Upper lobe of left lung (tissue), 6 donors: ENCODE measurements around the gene IPO4. TPM values are rescaled to one million over a fixed set of nuclear protein-coding genes. Genes with fewer than 3 reads are reported as not detected.

Source experiments
- ATAC-seq, 2 donors: fragments of 200-7000 bp; cut with Tn5 transposase; one replicate each; pipeline ENCODE4 v1.9.1; 2022; ENCODE audit warnings: mild to moderate bottlenecking in 2 of 2, moderate library complexity in 2 of 2; ENCODE audit not compliant: low FRiP score in 2 of 2
- DNase-seq, 2 donors: peaks; one replicate each; pipeline ENCODE4 v3.0.0-alpha.2; 2019 to 2020
- H3K27ac ChIP-seq, 4 donors: fragments of 200-600 bp; sonication (generic); one replicate each; pipeline ENCODE4 v1.5.1; 2016 to 2019
- H3K27me3 ChIP-seq, 4 donors: fragments of 200-600 bp; sonication (generic); one replicate each; pipeline ENCODE4 v1.5.1; 2017 to 2019
- H3K36me3 ChIP-seq, 4 donors: fragments of 200-600 bp; sonication (generic); one replicate each; pipeline ENCODE4 v1.5.1; 2016 to 2019
- H3K4me1 ChIP-seq, 4 donors: fragments of 200-600 bp; sonication (generic); one replicate each; pipeline ENCODE4 v1.5.1; 2018 to 2019
- H3K4me3 ChIP-seq, 4 donors: fragments of 200-600 bp; sonication (generic); one replicate each; pipeline ENCODE4 v1.5.1; 2017 to 2019; ENCODE audit warnings: mild to moderate bottlenecking in 2 of 4, moderate library complexity in 1 of 4
- H3K9me3 ChIP-seq, 4 donors: fragments of 200-600 bp; sonication (generic); one replicate each; pipeline ENCODE4 v1.5.1; 2018 to 2019
- CTCF ChIP-seq, 6 experiments: fragments of 450-650 bp in 4 of 6; fragments of 200-600 bp in 2 of 6; sonication (generic) in 2 of 6; IDR thresholded peaks; one replicate each; pipeline ENCODE4 v1.5.1; 2016 to 2019; ENCODE audit warnings: antibody characterized with exemption in 6 of 6
- EP300 ChIP-seq, 4 donors: sonication (generic); formaldehyde crosslinking; IDR thresholded peaks; one replicate each; pipeline ENCODE4 v1.5.1; 2017; ENCODE audit warnings: antibody characterized with exemption in 4 of 4, control low read depth in 2 of 4
- POLR2A ChIP-seq, 4 donors: fragments of 450-650 bp; IDR thresholded peaks; one replicate each; pipeline ENCODE4 v1.5.1; 2016 to 2017; ENCODE audit warnings: antibody characterized with exemption in 4 of 4, mild to moderate bottlenecking in 2 of 4
- POLR2AphosphoS5 ChIP-seq, 2 donors: sonication (generic); formaldehyde crosslinking; IDR thresholded peaks; one replicate each; pipeline ENCODE4 v1.5.1; 2017; ENCODE audit warnings: antibody characterized with exemption in 2 of 2
- WGBS, 2 donors: methylation state at CpG; one replicate each; pipeline ENCODE4 v1.1.5; 2017 to 2018; 5-methylcytosine and 5-hydroxymethylcytosine counted together
- total RNA-seq, 6 donors: library from RNA; depleted of rRNA in 4 of 6; stranded (reverse); fragments of >200 nt in 4 of 6; gene quantifications; one replicate each; pipeline versions ENCODE4 v1.1.0 to v1.2.1, GENCODE V29; 2016 to 2021
- donor health status: DM: no; HTN: no; CAD: no; lungs with moderate emphysema.
- donor health status: DM: no; HTN: yes; CAD: no; lungs with severe emphysema.

IPO4 gene
- total RNA-seq, 6 donors from 2014 or later: 20.8 to 50.3 (median 35.2) TPM

- peaks cover 22 to 49% (median 29%) of the 10 kb centered on the region in 4 donors for H3K4me1 ChIP-seq
- H3K36me3 ChIP-seq: peaks cover 6 to 40% (median 21%) of the 10 kb centered on the region in 4 donors
- no peaks in the 10 kb centered on the region for H3K9me3 ChIP-seq
- DNase-seq: peak; percentile 89 to 93
- ATAC-seq: peak; percentile 94 to 95
- peak within 1 kb of the TSS; percentile 88 to 92 (median 91) for H3K27ac ChIP-seq
- 0 to 1% methylated on average over 14 to 29 of the region's 30 CpGs for WGBS, 2 donors
- peak; percentile 18 to 74 (median 44) for TF ChIP-seq POLR2A (IDR thresholded peaks at IDR 0.05)
- TF ChIP-seq POLR2AphosphoS5 (IDR thresholded peaks at IDR 0.05): peak; percentile 57 to 87
- TF ChIP-seq CTCF (IDR thresholded peaks at IDR 0.05): peak in 2 of 6 experiments; percentile 6 to 7
- TF ChIP-seq EP300 (IDR thresholded peaks at IDR 0.05): no peak
- H3K4me3 ChIP-seq: peak within 1 kb of the TSS; percentile 71 to 90 (median 79)
- no peaks in the 10 kb centered on the region for H3K27me3 ChIP-seq
Observed at GRCh38 chr14:24232121-24232644, 43.6 kb upstream of the IPO4 start, which contains the start of gene NEDD8. TSS of gene NEDD8 (minus strand) at chr14:24232367. CDS start at chr14:24232267, 100 bp downstream.

GRCh38 chr14:24231263-24232120, 42.9 kb upstream of the IPO4 start:
- Histone ChIP-seq H3K4me1 (peaks cover 23 to 49% (median 29%) of the 10 kb centered on the region in 4 donors), H3K27me3 (no peaks in the 10 kb centered on the region), H3K36me3 (peaks cover 3 to 34% (median 15%) of the 10 kb centered on the region in 4 donors), H3K27ac (peak overlapping the region; percentile 88 to 92 (median 91)), H3K4me3 (peak overlapping the region; percentile 71 to 90 (median 79)), H3K9me3 (no peaks in the 10 kb centered on the region)
- no peak for TF ChIP-seq CTCF (IDR thresholded peaks at IDR 0.05)
- no peak for TF ChIP-seq POLR2AphosphoS5 (IDR thresholded peaks at IDR 0.05)
- TF ChIP-seq POLR2A (IDR thresholded peaks at IDR 0.05): no peak
- no peak for TF ChIP-seq EP300 (IDR thresholded peaks at IDR 0.05)
- DNase-seq (no peak), ATAC-seq (peak in 1 of 2 donors; percentile 15)
- WGBS, 2 donors: 11 to 13% methylated on average over 23 of the region's 23 CpGs

- ATAC-seq: no peak
- H3K4me1 ChIP-seq: peaks cover 21 to 37% (median 22%) of the 10 kb centered on the region in 4 donors
- WGBS, 2 donors: 0 to 78% methylated on average over 1 of the region's 1 CpG
Observed at GRCh38 chr14:24228902-24229301, 40.3 kb upstream of the IPO4 start.

GRCh38 chr14:24226473-24226872, 37.9 kb upstream of the IPO4 start:
- 86 to 91% methylated on average over 1 of the region's 1 CpG for WGBS, 2 donors
- Histone ChIP-seq H3K4me1 (peaks cover 10 to 24% (median 12%) of the 10 kb centered on the region in 4 donors), H3K9me3 (no peaks in the 10 kb centered on the region), H3K36me3 (peaks cover 0 to 21% (median 3%) of the 10 kb centered on the region in 4 donors), H3K27me3 (no peaks in the 10 kb centered on the region), H3K27ac (no peak overlapping the region), H3K4me3 (no peak overlapping the region)
- no peak for DNase-seq
- ATAC-seq: no peak
- TF ChIP-seq POLR2A (IDR thresholded peaks at IDR 0.05): no peak
- no peak for TF ChIP-seq EP300 (IDR thresholded peaks at IDR 0.05)
- no peak for TF ChIP-seq CTCF (IDR thresholded peaks at IDR 0.05)

More at GRCh38 chr14:24228902-24229301, 40.3 kb upstream of the IPO4 start:
- no peaks in the 10 kb centered on the region for H3K27me3 ChIP-seq
- H3K27ac ChIP-seq: no peak overlapping the region
- TF ChIP-seq POLR2AphosphoS5 (IDR thresholded peaks at IDR 0.05) (no peak), POLR2A (IDR thresholded peaks at IDR 0.05) (no peak), EP300 (IDR thresholded peaks at IDR 0.05) (no peak), CTCF (IDR thresholded peaks at IDR 0.05) (no peak)
- H3K4me3 ChIP-seq: no peak overlapping the region
- no peaks in the 10 kb centered on the region for H3K9me3 ChIP-seq
- DNase-seq: no peak
- H3K36me3 ChIP-seq: peaks cover 0 to 21% (median 3%) of the 10 kb centered on the region in 4 donors
